Activated CD4-positive, alpha-beta T cell treated with anti-CD3 and anti-CD28 coated beads for 24 hours (primary cell): ENCODE results near the gene COG2.
"Not testable (repeated sequence)": the region's sequence is repeated elsewhere in the genome, so short reads cannot be mapped to it uniquely, and the experiment has no call there.

ENCODE experiments used
- DNase-seq, 2 donors: peaks; one replicate each; pipeline ENCODE4 v3.0.0-alpha.2; 2020; ENCODE audit warnings: low read depth in 2 of 2

The COG2 gene

GRCh38 chr1:230624097-230624713 is 18.1 kb upstream of the COG2 start:
- no peak for DNase-seq

GRCh38 chr1:230626232-230626631 is 16.0 kb upstream of the COG2 start:
- DNase-seq, result no peak

GRCh38 chr1:230627767-230628166 is 14.5 kb upstream of the COG2 start:
- no peak for DNase-seq

GRCh38 chr1:230629511-230629910 is 12.8 kb upstream of the COG2 start:
- no peak for DNase-seq

GRCh38 chr1:230631477-230631876 is 10.8 kb upstream of the COG2 start:
- no peak for DNase-seq

GRCh38 chr1:230632273-230632873 is 9.9 kb upstream of the COG2 start:
- DNase-seq, result no peak

- DNase-seq, result no peak
Measured at GRCh38 chr1:230633469-230633868, 8.8 kb upstream of the COG2 start.

- DNase-seq, result no peak
Measured at GRCh38 chr1:230634384-230634783, 7.9 kb upstream of the COG2 start.

GRCh38 chr1:230636575-230637148 is 5.6 kb upstream of the COG2 start:
- DNase-seq, result no peak

GRCh38 chr1:230639714-230640209 is 2.5 kb upstream of the COG2 start:
- DNase-seq, result no peak

GRCh38 chr1:230641346-230641745 is 935 bp upstream of the COG2 start:
- DNase-seq, result no peak

GRCh38 chr1:230641900-230642262 is 400 bp upstream of the COG2 start:
- DNase-seq, result no peak

GRCh38 chr1:230643908-230644307 is 1.6 kb downstream of the COG2 start:
- DNase-seq, result no peak

- DNase-seq, result no peak
Measured at GRCh38 chr1:230646710-230647302, 4.5 kb downstream of the COG2 start.

- DNase-seq, result no peak
Measured at GRCh38 chr1:230647321-230647720, 5.0 kb downstream of the COG2 start.

GRCh38 chr1:230648114-230648513 is 5.8 kb downstream of the COG2 start:
- DNase-seq, result no peak

- DNase-seq, result no peak
Measured at GRCh38 chr1:230650300-230650699, 8.0 kb downstream of the COG2 start.

GRCh38 chr1:230651235-230651634 is 9.0 kb downstream of the COG2 start:
- DNase-seq, result no peak

- DNase-seq, result not testable (repeated sequence)
Measured at GRCh38 chr1:230656719-230657118, 14.4 kb downstream of the COG2 start.

- DNase-seq, result not testable (repeated sequence)
Measured at GRCh38 chr1:230658103-230658502, 15.8 kb downstream of the COG2 start.

GRCh38 chr1:230658691-230659090 is 16.4 kb downstream of the COG2 start:
- DNase-seq, result no peak

- DNase-seq, result no peak
Measured at GRCh38 chr1:230661976-230662375, 19.7 kb downstream of the COG2 start.

GRCh38 chr1:230668227-230668626 is 25.9 kb downstream of the COG2 start:
- no peak for DNase-seq
